HG02943 (cell line): ENCODE measurements around the gene FMO4.
"Not testable (repeated sequence)": the region's sequence is repeated elsewhere in the genome, so short reads cannot be mapped to it uniquely, and the experiment has no call there.

Experiments
- ATAC-seq: cut with Tn5 transposase; IDR thresholded peaks from one replicate; pipeline ENCODE4 v1.9.1; 2021; ENCODE audit warnings: mild to moderate bottlenecking, low read depth, moderate library complexity; ENCODE audit not compliant: unreplicated experiment

Gene FMO4

DNA sequence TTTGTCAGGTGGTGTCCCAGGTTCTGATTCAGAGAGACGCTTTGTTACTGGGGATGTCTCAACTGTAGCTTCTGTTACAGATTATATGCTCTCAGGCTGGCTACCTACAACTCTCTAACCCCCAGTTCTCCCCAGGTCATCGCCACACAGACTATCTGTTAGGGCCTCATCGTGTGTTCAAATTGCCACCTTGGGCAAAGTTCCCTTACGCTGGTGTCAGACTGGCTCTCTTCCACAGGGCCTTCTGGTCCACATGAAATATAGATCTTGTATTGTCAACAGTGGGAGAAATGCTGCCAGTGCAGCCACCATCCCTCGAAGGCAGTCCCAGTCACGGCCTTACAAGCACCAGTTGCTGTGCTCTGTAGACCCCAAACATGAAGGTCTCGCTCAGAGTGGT lies 15.3 kb downstream of the FMO4 start:
- no peak for ATAC-seq

DNA sequence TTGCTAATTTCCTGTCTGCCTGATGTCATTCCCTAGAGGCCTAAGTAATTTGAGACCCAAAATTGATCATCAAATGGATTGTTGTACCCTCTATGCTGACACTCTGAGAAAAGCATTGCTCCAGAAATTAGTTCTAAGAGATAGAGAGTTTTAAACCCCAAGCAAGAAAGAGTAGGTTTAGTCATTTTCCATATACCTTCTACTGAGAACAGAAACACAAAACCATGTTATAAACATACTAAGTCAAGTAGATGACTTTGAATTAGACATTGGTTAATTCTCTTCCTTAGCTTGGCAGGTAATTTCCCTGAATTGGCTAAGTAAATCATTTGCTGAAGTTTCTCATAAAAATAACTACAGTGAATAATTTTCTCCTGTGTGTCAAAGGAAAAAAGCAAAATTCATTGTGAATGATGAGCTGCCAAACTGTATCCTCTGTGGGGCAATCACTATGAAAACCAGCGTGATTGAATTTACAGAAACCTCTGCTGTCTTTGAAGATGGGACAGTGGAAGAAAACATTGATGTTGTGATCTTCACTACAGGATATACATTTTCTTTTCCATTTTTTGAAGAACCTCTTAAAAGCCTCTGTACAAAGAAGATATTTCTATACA lies 20.1 kb downstream of the FMO4 start:
- ATAC-seq: no peak

DNA sequence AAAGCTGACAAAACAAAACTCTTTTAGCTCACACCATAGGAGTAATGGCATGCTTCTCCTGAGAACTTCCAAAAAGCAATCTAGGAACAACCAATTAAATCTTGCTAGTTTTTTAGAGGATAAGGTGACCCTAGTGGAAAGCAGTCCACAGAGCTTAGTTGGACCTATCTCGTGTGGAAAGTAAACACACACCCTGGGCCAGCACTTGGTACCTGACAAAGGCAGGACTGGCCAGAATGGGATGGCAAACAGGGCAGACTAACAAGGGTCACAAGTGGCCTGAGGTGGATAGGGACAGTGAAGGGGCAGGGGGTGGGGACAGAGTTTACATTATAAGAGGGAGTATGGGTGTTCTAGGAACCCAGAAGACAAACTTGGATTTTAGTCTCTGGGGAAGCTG lies 22.0 kb downstream of the FMO4 start:
- no peak for ATAC-seq

DNA sequence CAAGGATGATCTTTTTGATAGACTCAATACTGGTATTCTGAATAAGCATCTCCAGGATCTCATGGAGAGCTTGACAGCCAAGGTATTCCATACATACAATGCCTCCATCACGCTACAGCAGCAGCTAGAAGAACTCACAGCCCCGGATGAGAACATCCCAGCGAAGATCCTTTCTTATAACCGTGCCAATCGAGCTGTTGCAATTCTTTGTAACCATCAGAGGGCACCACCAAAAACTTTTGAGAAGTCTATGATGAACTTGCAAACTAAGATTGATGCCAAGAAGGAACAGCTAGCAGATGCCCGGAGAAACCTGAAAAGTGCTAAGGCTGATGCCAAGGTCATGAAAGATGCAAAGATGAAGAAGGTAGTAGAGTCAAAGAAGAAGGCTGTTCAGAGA lies 25.4 kb downstream of the FMO4 start:
- ATAC-seq: not testable (repeated sequence)

DNA sequence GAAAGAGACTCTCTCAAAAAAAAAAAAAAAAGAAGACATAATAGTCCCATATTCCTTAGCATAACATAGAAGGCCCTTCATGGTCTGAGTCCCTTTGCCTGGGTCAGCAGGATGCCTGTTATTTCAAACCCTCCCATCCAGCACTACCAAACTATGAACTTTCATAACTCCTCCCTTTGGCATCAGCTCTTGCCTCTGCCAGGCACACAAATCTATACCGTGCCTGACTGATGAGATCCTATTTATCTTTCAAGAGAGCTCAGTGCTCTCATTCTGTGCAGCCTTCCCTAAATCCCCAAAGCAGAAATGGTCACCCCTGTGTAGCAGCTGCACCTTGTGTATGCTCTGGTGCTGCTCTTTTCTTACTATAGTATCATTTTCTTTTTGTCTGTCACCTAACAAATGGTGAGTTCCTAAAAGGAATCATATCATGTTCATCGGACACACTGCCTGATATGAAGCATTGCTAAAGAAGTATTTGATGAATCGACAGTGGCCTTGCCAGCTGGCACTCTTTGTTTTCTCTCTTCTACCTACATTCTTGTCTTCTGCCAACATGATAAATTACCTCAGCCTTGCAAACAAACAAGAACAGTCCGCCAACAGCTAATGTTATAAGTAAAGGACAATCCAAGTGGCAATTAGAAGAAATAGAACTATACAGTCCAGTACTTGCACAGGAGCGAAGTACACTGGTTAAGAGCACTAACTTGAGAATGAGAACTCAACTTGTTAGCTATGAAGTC lies 29.9 kb downstream of the FMO4 start:
- ATAC-seq: no peak

DNA sequence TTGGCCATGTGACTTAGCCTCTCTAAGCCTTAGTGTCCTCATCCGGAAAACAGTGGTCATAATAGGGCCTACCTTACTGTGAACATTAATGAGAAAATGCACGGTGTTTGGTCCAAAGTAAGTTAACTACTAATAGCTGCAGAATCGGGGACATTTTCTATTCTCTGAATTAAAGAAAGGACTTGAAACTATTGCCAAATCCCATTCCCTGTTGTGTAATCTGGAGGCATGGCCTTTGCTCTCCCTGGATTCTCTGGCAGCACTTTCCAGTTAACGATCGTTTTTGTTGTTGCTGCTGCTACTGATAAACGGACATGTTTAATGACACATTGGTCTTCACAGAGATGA lies 30.5 kb downstream of the FMO4 start:
- ATAC-seq: no peak

DNA sequence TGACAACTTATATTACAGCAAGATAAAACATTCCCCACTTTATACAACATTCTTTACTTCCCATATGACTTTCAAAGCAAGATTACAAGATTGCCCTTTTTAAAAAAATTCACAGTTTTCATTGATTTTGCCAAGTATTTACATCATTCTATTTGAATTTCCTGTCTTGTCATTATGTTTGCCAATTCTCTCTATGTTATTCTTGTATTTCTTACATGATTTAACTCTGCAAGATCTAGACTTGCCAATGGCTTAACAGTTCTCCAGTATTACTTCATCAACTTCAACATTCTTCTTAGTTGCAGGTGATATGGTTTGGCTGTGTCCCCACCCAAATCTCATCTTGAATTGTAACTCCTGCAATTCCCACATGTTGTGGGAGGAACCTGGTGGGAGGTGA lies 31.6 kb downstream of the FMO4 start:
- no peak for ATAC-seq

DNA sequence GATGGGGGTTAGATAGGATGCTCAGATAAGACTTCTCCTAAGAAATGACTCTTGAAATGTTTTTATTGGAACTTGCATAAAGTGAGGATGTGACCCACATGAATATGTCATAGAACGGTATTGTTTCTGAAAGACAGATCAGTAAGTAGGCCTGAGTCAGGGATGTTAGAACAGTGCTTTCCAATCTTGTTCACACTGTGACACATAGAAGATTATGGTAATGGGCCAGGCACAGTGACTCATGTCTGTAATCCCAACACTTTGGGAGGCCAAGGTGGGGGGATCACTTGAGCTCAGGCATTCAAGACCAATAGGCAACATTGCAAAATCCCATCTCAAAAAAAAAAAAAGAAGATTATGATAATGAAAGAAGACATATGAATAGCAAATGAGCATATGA lies 32.9 kb downstream of the FMO4 start:
- ATAC-seq: no peak

DNA sequence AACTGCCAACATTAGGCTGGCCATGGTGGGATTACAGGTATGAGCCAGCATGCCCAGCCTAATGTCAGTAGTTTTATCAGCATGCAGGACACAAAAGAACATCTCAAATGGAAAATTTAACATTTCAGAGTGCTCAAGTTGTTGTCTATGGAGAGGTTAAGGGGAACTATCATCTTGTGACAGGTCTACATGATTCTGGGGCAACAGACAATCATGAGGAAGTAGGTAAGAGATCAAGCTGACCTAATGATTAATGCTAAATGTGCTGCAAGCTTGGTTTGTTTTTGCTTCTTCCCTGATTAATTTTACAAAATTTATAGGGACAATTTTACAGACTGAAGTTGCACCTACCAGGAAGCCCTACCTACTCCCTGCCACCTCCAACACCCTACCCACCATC lies 36.6 kb downstream of the FMO4 start:
- no peak for ATAC-seq

DNA sequence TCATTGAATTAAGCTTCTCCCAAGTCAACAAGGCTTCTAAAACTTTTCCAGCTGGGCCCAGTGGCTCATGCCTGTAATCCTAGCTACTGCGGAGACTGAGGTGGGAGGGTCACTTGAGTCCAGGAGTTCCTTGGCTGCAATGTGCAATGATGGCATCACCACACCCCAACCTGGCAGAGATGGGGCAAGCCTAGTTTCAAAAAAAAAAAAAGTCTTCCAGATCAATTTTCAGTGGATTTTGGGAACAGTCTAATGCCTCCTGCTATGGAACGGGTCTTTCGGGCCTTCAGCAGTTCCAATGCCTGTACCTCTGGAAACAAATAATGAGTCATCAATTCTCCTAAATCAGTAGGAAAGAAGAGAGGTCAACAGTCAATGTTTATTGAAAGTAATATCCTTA lies 38.0 kb downstream of the FMO4 start:
- no peak for ATAC-seq

DNA sequence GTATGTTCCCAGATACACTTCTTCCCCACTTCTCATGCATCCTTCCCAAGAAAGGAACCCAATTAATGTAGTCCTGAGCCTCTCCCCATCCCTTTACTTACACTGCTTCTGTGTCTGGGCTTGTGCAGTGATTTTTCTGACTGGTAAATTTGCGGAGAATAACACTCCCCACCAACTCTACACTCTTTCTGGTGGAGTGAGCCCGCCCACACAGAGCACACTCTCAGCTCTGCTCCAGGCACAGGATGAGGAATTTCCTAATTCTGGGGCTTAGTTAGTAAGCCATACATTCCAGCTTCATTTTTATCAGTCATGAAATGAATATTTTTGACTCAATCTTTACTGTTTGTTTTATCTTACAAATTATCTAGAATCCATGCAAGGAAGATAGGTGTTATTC lies 38.6 kb downstream of the FMO4 start:
- no peak for ATAC-seq

DNA sequence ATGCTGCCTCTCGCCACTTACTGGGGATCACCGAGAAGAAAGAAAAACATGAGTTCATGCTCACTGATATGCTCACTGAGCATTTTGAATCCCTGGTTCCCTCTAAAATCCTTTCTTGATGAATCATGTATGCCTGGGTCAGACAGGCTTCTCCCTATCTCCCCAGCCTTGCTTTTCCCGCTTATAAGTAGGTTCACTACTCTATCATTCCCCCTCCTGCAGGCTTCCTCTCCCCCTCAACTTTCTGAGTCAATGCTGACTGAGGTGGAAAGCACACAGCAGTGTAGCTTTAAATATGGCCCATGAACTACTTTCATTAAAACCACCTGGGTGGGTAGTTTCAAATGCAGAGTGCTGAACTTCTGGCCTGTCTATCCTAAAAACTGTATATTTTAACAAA lies 41.7 kb downstream of the FMO4 start:
- ATAC-seq: no peak

DNA sequence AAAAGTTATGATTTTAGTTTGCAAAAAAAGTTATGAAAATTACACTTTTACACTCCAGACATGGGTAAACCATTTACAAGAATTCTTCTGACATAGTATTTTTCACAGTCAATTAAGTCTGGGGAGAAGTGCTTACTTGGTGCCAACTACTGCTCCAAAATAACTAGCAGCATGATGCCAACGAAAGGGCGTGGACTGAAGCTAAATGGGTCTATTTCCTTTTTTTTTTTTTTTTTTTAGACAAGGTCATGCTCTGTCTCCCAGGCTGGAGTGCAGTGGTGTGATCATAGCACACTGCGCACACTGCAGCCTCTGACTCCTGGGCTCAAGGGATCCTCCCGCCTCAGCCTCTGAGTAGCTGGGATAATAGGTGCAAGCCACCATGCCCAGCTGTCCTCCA lies 43.2 kb downstream of the FMO4 start:
- ATAC-seq: no peak

DNA sequence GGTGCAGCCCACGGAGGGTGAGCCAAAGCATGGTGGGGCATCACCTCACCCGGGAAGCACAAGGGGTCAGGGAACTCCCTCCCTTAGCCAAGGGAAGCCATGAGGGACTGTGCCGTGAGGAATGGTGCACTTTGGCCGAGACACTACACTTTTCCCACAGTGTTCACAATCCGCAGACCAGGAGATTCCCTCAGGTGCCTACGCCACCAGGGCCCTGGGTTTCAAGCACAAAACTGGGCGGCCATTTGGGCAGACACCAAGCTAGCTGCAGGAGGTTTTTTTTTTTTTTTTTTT lies 45.3 kb downstream of the FMO4 start:
- ATAC-seq: not testable (repeated sequence)

DNA sequence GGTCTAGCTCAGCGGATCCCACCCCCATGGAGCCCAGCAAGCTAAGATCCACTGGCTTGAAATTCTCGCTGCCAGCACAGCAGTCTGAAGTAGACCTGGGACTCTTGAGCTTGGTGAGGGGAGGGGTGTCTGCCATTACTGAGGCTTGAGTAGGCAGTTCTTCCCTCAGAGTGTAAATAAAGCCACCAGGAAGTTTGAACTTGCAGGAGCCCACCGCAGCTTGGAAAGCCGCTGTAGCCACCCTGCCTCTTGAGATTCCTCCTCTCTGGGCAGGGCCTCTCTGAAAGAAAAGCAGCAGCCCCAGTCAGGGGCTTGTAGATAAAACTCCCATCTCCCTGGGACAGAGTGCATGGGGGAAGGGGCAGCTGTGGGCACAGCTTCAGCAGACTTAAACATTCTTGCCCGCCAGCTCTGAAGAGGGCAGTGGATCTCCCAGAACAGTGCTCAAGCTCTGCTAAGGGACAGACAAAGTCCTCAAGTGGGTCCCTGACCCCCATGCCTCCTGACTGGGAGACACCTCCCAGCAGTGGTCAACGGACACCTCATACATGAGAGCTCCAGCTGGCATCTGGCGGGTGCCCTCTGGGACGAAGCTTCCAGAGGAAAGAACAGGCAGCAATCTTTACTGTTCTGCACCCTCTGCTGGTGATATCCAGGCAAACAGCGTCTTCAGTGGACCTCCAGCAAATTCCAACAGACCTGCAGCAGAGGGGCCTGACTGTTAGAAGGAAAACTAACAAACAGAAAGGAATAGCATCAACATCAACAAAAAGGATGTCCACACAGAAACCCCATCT lies 45.9 kb downstream of the FMO4 start:
- not testable (repeated sequence) for ATAC-seq

DNA sequence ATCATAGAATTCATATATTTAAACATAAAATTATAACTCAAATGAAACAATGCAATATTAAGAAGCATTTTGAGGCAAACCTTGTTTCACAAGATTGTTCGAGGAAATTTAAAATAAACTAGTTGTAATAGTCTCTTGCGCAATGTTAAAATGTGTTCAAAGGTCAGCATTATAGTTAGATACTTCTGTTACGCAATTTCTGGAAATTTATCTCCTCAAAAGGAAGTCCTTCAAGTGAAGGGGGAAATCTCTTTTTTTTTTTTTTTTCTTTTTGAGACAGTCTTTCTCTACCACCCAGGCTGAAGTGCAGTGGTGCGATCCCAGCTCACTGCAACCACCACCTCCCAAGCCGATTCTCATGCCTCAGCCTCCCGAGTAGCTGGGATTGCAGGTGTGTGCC lies 52.1 kb downstream of the FMO4 start:
- no peak for ATAC-seq

DNA sequence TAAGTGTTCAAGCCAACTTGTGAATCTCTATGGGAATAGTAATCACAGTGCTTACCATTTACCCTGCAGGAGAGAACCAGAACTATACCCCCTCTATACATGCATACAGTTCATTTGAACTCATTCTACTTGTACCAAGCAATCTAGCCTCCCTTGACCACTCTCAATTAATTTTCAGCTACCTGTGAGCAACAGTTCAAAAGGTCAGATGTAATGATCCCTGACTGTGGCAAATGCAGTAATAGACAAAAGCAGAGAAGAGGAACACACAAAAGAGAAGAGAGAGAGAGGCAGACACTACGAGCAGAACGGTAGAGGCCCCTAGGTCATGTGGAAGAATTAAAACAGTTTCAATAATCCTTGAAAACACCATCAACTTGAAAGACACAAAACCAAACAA lies 52.8 kb downstream of the FMO4 start:
- ATAC-seq: no peak

DNA sequence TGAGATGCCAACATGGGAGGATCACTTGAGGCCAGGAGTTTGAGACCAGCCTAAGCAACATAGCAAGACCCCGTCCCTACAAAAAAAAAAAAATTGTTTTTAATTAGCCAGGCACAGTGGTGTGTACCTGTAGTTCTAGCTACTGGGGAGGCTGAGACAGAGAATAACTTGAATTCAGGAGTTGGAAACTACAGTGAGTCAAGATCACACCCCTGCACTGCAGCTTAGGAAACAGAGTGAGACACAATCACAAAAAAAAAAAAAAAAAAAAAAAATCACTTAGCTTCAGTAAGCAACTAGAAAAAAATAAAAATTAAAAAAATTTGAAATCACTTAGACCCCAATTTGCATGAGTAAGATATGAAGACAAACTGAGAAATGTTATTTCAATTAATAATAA lies 53.5 kb downstream of the FMO4 start:
- ATAC-seq: no peak

DNA sequence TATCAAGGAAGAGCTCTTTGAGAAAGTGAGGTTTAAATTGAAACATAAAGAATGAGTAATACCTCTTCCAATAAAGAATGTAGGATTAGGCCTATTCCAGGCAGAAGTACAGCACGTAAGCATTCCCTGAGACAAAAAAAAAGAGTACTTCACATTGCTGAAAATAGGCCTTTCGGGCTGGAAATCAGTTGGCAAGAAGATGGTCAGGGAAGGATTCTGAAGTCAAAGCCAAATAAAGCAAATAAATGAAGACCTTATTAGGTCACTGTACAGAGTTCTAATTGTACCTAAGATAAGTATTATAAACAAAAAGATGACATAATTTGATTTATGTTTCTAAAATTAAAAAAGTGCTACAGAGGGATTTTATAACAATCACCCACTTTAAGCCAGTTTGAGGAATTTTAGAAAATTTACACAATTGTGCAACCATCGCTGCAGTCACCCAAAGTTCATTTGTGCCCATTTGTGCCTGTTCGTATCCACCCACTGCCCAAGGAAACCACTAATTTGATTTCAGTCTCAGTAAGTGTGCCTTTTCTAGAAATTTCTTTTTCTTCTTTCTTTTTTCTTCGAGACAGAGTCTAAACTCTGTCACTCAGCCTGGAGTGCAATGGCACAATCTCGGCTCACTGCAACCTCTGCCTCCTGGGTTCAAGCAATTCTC lies 58.6 kb downstream of the FMO4 start:
- ATAC-seq: no peak

DNA sequence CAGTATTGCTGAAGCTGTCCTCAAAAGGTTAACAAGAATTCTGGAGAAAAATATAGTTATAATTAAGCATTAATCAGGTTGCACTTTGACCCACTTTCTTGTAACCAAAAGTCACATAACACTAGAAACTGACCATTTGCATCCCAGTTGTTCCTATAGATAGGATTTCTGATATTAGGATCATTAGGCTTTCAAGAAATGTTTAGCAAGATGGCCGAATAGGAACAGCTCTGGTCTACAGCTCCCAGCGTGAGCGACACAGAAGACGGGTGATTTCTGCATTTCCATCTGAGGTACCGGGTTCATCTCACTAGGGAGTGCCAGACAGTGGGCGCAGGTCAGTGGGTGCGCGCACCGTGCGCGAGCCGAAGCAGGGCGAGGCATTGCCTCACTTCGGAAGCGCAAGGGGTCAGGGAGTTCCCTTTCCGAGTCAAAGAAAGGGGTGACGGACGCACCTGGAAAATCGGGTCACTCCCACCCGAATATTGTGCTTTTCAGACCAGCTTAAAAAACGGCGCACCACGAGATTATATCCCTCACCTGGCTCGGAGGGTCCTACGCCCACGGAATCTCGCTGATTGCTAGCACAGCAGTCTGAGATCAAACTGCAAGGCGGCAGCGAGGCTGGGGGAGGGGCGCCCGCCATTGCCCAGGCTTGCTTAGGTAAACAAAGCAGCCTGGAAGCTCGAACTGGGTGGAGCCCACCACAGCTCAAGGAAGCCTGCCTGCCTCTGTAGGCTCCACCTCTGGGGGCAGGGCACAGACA lies 59.6 kb downstream of the FMO4 start:
- not testable (repeated sequence) for ATAC-seq

DNA sequence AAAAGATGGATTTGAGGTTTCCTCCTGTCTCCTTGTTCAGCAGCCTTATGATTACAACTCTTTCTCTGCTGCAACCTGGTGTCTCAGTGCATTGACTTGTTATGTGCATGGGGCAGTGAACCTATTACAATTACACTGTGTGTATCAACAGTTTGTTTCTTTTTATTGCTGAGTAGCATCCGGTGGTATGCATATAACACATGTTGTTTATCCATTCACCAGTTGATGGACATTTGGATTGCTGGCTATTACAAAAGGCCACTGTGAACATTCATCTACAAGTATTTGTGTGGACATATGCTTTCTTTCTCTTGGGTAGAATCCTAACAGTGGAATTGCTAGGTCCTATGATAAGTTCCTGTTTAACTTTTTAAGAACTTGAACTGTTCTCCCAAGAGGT lies 65.9 kb downstream of the FMO4 start:
- no peak for ATAC-seq
